Fibroblast of the conjunctiva (primary cell): ENCODE data around the gene LTN1.
A peak's percentile ranks its signal among the peaks of the same experiment; 100 is the strongest.
"Not testable (repeated sequence)": the region's sequence is repeated elsewhere in the genome, so short reads cannot be mapped to it uniquely, and the experiment has no call there.

Experiments
- DNase-seq: peaks from one replicate; pipeline ENCODE4 v3.0.0-alpha.2; 2010; ENCODE audit warnings: low read depth

LTN1 gene

DNA sequence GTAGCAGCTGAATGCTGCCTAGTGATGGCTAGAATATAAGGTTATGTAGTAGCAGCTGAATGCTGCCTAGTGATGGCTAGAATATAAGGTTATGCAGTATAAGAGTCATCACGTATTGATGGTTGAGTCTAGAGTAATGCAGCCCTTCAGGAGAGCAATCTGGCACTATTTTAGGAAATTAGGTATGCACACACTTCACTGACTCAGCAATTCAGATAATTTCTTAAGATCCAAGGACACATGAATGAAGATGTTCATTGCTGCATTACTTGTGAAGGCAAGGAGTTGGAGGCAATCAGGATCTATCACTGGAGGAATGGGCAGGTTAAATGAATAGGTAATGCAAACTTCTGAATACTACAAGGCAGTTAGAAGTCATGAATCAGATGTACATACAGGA lies 13.6 kb downstream of the LTN1 start:
- DNase-seq: no peak

DNA sequence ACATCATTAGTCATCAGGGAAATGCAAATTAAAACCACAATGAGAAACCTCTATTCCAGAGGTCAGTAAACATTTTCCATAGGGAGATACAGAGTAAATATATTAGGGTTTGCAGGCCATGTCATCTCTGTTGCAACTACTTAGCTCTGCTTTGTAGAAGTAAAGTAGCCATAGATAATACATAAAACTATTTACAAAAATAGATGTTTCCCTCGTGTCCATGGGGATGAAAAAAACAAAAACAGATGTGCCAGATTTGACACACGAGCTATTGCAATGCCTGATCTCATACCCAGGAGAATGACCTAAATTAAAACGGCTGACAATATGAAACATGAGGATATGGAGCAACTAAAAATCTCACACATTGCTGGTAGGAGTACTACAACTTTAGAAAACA lies 17.3 kb downstream of the LTN1 start:
- DNase-seq: peak; percentile 59

DNA sequence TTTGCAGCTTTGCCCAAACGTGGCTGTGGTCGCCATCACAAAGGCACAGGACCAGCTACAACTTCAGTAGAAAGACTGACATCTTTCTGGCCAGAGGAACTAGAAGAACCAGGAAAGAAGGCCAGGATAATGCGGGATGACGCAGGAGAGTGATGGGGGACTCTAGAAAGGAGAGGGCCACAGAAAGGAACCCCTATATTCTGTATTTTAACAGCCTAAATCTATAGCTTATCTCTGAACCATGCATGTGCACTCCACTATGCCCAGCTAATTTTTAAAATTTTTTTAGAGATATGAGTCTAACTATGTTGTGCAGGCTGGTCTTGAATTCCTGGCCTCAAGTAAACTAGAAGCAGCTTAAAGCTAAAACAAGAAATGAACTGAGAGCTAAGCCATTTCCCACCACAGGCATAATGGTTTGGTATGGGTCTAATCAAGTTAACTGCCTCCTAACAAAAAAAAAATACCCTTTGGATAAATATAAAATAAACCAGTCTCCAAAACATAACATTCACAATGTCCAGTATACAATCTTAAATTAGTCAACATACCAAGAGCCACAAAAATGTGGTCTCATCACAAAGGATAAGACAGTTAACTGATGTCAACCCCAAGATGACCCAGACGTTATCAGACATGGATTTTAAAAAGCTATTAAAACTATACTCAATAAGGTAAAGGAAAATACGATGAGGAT lies 18.0 kb downstream of the LTN1 start:
- DNase-seq: no peak

DNA sequence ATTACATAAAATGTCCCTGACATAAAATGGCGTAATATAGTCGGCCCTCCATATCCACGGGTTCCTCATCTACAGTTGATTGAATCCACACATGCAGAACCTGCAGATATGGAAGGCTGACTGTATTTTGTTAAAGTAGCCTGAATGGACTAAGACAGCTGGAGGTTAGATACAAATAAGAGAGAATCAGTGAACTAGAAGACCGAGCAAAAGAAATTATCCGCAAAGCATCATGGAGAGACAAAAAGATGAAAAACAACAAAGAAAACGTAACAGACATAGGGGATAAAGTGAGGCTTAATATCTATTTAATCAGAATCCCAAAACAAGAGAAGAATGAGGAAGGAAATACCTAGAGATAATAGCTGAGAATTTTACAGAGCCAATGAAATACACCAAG lies 20.3 kb downstream of the LTN1 start:
- no peak for DNase-seq

DNA sequence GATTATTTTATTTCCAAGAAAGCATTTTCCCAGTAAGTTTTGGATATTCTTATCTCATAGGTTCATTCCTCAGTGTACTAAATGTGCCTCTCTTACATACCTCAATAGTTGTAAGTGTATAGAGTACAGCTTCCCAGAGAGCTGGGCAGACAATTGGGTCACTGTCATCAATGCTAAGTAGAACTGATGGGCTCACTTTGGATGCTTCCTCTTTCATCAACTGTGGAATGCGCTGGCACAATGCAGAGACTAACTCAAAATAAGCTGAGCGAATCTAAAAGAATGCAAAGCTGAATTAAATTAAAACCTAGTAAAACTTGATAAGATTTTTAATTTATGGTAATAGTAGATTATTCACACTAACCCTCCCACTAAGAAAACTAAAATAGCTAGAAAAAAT lies 21.5 kb downstream of the LTN1 start:
- no peak for DNase-seq

DNA sequence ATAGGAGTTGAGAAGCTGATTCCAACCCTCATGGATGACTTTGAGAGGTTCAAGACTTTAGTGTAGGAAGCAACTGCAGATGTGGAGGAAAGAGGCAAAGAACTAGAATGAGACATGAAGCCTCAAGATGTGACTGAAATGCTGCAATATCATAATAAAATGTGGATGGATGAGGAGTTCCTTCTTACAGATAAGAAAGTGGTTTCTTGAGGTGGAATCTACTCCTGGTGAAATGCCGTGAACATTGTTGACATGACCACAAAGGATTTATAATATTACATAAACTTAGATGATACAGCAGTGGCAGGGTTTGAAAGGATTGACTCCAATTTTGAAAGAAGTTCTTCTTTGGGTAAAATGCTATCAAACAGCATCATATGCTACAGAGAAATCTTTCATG lies 28.8 kb downstream of the LTN1 start:
- no peak for DNase-seq

DNA sequence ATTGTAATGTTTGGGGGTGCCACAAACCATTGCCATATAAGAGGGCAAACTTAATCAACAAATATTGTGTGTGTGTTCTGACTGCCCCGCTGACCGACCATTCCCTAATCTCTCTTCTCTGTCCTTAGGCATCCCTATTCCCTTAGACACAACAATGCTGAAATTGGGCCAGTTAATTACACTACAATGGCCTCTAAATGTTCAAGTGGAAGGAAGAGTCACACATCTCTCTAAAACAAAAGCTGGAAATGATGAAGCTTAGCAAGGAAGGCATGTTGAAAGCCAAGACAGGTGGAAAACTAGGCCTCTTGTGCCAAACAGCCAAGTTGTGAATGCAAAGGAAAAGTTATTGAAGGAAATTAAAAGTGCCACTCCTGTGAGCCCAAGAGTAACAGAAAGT lies 30.2 kb downstream of the LTN1 start:
- DNase-seq: no peak

DNA sequence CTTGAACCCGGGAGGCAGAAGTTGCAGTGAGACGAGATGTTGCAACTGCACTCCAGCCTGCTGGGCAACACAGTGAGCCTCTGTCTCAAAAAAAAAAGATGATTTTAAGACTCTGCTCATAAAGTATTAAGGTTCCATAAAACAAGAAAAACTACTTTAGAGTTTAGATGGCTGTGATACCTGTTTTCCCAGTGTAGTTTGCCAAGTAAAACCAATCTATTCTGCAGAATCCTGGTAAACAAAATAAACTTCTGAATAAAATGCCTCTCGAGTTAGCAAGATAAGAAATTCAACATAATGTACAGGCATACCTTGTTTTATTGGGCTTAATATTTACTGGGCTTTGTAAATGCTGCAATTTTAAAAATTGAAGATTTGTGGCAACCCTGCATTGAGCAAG lies 30.8 kb downstream of the LTN1 start:
- no peak for DNase-seq

DNA sequence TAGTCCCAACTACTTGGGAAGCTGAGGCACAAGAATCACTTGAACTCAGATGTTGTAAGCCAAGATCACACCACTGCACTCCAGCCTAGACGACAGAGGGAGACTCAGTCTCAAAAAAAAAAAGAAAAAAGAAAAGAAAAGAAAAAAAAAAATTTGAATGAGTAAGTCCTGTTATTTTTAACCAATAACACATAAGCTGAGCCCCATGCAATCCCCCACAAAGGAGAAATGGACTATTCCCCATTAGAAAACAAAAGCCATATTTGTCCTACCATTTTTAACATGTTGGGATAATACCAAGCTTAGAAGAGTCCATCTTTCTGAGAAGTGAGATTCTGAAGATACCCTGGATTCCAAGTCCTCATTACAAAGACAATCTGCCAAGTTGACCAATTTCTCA lies 32.4 kb downstream of the LTN1 start:
- no peak for DNase-seq

DNA sequence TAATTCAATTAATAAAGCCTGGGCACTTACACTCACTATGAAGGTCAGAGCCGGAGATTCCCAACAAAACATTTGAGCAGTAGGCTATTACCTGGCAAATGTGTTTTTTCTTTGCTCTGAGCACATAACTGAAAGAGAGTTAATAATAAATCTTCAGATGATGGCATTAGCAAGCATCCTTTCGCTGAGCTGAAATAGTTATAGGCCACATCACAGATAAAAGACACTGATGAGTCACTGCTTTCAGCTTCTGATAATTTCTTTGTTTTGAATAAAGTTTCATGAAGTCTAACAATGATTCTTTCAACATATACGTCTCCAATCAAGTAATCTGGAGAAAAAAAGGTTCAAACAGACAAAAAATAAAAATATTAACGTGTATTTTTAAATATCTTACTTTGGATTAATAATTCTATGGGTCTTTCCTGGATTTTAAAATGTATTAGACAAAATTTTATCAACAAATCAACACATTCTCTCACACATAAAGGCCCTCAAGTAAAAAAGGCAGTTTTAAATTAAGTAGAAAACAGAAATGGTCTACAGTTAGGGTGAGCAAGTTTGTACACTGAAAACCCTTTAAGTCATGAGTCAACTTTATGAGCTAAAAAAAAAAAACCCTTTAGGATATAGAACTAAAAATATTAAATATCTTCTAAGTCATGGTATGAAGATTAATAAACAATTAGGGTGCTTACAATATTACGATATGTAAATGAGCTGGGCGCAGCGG lies 33.1 kb downstream of the LTN1 start:
- peak; percentile 27 for DNase-seq

DNA sequence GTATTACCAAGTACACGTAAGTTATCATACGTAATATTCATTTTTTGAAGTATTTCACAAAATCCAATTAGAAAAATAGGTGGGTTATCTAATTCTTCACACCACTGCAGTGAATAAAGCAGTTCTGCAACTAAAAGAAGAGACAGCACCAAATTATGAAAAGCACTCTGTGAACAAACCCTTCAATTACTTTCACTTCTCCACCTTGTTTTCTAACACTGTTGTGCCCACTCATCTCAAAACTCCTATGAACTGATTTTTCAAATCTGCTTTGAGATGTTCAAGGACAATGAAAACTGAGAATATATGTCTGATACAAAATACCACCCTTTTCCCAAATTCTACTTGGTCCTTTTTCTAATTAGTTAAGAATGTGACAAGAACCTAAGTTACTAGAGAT lies 39.4 kb downstream of the LTN1 start:
- no peak for DNase-seq

DNA sequence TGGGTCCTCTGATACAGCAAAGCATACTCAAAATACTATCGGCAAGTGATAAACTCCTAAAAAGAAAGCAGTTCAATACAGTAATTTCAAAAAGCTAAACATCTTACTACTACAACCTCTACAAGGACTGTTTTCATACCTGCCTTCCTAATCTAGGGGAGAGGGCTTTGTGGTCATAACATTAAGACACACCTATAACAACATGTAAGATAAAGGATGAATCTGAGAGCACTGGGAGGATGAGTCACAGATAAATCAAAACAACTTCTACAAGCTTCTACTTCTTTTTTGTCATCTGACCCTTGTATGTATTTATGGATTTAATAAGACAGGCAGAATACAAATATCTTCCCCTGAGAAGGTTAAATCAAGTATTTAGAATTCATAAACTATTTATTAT lies 40.0 kb downstream of the LTN1 start:
- DNase-seq: no peak

DNA sequence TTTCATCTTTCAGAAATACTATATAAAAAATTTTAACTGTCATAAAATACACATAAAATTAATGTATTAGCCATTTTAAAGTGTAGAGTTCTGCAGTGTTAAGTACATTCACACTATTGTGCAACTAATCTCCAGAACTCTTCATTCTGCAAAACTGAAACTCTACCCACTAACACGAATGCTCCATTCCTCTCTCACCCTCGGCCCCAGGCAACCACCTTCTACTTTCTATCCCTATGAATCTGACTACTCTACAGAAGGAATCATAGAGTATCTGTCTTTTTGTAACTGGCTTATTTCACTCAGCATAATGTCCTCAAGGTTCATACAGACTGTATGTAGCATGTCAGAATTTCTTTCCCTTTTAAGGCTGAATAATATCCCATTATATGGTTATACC lies 43.4 kb downstream of the LTN1 start:
- DNase-seq: no peak

DNA sequence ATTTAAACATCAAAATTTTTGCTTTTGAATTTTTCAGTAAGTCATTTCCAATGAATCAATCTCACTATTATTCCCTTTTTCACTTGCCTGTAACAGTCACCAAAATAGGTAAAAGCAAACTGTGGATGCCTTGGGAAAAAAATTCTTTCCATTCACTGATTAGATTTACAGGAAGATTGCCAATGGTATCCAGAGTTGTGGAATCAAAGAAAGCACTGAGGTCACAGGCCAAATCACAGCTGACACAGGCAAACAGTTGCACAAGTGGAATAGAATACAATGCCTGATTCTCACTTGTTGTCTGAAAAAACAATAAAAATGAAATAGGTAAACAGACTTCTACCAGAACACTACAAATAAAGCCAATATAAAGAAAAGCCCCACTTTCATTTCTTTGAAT lies 48.4 kb downstream of the LTN1 start:
- DNase-seq: no peak

DNA sequence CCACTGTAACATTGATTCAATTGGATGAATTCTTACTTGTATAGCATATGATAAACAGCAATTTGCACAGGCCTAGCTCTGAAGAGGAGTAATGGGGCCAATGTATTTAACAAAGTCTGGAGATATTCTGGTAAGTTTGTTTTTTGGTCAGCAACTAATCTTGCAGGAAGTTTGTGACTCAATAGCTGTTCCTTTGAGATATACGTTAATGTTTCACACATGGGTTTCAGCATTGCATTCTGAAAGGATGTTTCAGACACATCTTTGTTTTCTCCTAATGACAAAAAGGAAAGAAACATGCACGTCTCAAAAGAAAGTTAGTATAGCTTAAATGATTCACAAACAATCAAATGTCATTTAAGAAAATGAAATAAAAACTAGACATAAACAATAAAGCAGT lies 49.0 kb downstream of the LTN1 start:
- no peak for DNase-seq

DNA sequence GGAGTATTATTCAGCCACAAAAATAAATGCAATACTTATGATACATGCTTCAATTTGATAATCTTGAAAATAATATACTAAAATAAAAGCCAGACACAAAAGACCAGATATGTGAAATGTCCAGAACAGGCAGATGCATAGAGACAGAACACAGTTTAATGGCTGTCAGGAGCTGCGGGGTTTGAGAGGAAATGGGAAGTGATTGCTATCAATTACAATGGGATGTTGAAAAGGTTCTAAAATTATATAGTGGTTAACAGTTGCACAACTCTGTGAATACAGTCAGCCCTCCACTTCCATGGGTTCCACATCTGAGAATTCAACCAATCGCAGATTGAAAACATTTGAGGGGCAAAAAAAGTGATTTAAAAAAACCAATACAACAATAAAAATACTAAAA lies 54.0 kb downstream of the LTN1 start:
- no peak for DNase-seq

DNA sequence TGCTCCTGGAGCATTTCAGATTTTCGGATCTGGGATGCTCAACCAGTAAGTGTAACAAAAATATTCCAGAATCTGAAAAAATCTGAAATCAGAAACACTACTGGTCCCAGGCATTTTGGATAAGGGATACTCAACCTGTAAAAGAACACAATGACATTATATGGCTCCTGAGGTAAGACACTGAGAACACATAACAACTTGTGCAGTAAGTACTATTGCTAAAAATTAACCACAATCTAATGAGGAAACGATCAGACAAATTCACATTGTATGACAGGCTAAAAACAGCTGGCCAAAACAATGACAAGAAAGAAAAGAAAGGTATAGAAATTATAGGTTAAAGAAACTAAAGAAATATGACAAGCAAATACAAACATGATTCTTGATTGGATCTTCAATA lies 54.9 kb downstream of the LTN1 start:
- no peak for DNase-seq

DNA sequence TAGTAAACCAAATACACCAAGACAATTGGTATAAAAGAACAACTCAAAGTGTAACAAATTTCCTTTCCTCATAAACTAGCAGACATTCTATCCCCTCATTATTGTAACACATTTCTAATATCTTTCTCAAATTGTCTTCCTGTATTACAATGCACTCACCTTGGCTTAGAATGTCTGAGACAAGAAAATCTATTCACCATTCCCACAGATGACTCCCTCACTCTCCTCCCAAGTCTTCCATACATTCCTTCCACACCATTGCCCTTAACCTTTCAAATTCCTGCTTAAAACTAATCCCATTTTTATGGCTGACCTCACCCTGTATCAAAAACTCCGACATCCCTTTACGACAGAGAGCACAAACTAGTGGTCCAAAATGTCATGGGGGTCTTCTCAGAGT lies 56.0 kb downstream of the LTN1 start:
- DNase-seq: no peak

DNA sequence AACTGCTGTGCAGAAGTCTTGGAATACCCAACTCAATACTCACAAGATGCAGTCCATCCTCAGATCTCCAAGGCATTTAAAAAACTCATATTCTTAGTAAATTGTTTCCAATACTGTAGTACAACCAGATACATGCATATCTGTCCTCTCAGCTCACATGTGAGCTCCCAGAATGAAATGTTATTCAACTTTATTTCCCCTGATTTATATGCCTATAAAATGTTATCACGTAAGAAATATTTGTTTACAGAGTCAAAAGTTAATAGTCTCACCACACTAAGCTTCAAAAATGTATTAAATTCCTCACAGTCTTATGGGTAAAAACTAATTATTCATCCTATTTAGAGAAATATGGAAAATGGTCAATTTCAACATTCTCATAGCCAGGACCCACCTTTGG lies 56.6 kb downstream of the LTN1 start:
- no peak for DNase-seq

DNA sequence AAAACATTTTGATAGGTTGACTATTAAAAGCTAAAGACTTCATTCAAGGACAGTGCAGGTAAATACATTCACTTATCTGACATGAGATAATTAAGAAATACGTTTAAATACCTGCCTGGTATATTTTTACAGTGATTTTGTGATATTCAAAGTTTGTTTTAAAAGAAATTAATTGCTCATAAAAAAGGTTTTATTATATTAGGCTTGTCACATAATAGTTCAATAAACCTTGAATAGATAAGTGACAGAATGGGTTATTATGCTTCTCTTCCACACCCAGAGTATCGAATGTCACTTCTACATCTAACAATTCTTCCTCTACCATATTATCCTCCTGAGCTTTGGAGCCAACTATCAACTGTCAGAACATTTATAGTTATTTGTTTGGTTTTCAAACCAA lies 60.0 kb downstream of the LTN1 start:
- DNase-seq: no peak

DNA sequence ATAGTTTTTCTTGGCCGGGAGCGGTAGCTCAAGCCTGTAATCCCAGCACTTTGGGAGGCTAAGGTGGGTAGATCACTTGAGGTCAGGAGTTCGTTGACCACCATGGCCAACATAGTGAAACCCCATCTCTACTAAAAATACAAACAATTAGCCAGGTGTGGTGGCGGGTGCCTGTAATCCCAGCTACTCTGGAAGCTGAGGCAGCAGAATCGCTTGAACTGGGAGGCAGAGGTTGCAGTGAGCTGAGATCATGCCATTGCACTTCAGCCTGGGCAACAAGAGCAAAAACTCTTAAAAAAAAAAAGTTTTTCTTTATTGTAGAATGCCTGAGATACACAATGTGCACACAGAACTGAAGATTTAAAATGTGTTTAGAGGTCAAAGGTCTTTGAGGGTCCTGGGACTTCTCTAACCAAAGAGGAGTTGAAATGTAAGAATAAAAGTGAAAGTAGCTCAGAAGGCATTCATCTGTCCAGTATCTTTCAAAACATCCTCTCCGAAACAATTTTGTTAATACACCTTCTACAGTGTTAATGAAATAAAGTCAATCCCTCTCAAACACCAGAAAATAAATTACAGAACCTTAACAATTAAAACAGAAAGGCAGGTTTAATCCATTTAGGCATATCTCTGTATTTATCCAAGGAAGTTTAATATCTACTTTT lies 60.8 kb downstream of the LTN1 start:
- DNase-seq: not testable (repeated sequence)

DNA sequence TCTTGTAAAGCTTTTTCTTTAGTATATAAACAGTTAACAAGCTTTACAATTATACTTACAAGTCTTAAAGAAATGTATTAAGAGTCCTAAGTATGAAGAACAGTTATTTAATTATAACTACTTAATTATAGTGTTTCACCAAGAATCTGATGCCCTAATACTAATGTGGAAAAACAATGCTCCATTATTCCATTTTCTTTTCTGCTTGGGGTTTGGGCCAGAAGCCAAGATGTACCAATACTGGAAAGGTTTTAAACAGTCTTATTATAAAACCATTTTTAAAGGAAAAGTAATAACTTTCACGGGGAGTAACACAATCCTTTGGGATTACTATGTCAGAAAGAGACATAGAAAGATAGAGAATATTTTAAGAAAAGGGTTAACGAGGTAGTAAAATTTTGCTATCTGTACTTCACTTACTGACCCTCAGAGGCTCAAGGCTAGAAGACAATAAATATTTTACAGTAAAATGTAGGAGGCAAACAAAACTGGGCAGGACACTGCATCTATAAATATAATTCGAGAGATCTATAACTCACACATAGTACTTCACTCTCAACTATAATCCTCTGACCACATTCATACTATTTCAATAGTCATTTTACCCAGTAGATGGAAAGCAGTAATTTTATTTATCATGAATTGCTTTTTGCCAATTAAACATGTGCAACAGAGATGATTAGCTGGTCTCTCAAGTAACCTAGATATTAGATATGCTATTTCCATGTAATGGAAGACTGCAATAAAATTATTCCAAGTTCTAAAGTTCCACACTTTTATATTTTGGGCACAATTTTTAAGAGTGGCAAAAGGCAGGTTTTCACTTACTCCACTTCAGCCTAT lies 63.9 kb downstream of the LTN1 start:
- DNase-seq: no peak

DNA sequence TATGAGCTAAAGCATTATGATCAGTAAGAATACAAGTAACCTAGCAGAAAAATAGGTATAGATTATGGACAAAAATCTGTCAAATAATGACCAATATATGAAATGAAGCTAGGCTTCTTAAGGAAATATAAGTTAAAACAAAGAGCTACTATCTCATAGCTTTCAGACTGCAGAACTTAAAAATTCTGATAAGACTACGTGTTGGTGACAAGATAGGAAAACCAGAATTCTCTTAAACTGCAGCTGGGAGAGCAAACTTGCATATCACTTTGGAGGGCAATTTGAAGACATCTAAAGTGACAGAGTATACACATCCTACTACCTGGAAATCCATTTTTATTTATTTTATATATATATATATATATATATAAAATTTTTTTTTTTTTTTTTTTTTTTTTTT lies 65.5 kb downstream of the LTN1 start:
- no peak for DNase-seq
